HG02623 (cell line): ENCODE data around the gene SSTR3.
A peak's percentile ranks its signal among the peaks of the same experiment; 100 is the strongest.

ENCODE experiments used
- ATAC-seq: cut with Tn5 transposase; IDR thresholded peaks from one replicate; pipeline ENCODE4 v1.9.1; 2021; ENCODE audit warnings: moderate library complexity; ENCODE audit not compliant: unreplicated experiment

SSTR3 gene

DNA sequence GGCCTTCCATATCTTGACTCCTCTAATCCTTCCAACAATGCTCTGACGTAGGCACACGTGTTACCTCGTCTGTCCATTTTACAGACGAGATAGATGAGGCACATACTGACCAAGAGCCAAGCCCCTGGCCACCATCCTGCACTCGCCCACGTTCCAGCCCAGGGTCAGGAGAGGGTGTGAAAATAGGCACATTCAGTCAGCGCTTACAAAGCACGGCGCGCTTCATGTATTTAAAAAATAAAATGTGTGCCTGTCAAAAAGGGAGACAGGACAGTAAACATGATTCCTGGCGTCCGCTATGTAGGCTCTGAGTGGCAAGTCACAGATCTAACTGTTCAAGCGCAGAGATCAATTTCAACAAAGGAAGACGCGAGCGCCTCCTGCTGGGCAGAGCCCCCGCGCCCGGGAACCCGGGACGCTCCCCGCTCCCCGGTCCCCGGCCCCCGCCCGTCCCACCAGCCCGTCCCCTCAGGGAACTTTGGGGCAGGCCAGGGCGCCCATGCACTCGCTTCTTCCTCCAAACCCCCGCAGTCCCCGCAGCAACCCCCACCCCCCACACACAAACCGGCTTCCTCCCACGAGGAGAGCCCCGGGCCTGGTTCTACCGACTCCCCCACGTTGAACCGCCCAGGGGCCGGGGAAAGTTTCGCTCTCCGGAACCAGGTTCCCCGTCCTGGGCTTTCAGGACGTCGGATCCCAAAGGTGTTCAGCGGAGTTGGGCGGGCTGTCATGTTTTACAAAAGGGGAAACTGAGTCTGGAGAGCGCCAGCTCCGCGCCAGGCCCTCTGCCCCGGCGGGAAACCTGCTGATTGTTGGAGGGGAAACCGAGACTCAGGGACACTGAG is 13.8 kb downstream of the SSTR3 start:
- peak; percentile 33 for ATAC-seq

DNA sequence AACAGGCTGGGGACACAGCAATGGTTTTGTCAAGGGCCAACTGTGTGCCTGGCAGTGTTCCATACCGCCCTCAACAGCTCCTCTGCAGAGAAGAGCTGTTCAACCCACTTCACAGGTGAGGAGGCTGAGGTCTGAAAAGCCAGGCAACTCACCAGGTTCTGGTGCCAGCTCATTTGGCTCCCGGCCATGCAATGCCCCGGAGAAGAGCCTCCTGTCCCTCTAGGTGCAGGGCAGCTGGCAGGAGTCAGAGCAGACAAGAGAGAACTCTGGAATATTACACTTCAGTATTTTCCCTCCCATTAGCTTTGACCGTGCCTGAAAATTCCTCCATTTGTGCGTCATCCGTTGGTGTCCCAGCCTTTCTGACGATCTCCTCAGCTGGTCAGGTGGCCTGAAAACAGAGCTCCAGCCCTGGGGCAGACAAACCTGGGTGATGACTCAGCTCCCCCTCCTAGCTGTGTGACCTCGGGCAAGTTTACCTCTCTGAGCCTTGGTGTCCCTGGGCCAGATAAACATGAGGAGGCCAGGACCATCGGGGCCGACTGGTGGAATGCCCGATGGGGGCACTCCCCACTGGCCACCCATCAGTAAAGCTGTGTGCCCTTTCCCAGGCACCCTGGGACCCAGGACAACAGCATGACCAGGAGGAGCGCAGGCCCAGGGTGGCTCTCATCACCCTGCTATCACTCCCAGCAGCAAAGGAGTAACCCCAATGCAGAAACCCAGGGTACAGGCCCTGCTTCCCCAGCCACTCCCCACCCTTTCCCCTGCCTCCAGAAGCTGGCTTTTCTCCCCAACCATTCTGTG is 14.6 kb downstream of the SSTR3 start:
- no peak for ATAC-seq

DNA sequence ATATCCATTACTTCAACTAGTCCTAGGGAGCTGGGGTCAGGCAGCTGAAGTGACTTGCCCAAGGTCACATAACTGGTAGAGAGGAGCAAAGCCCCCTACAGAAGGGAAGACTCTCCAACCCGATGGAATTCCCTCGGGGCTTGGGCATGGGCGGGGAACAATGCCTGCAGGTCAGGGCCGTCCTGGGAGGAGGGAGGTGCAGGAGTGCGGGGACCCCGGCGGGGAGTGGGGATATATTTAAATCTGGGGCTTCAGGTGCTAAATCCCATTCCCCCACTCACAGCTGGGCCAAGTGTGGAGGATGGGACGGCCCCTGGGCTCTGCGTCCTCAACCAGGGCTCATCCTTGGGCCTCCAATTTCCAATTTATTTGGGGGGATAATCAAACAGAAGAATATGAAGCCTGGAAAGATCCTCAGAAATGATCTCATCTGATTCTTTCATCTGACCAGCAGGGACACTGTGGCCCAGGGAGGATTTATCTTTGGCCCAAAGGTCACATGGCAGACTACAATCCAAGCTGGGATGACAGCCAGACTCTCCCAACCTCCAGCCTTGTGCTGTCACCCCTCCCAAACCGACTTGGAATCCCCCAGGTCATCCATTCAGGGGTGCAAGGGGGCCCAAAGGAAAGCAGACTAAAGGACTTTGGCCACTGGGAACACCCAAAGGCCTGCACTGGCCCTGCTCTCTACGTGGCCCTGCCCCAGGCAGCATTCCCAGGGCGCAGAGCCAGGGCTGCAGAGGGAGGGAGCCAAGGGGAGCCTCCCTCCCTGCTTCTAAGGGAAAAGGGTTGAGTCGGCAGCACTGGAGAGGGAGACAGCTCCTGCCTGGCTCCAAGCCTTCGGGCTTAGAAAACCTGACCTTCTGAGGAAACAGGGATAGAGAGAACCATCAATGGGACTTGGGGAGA is 15.5 kb downstream of the SSTR3 start:
- ATAC-seq = no peak

DNA sequence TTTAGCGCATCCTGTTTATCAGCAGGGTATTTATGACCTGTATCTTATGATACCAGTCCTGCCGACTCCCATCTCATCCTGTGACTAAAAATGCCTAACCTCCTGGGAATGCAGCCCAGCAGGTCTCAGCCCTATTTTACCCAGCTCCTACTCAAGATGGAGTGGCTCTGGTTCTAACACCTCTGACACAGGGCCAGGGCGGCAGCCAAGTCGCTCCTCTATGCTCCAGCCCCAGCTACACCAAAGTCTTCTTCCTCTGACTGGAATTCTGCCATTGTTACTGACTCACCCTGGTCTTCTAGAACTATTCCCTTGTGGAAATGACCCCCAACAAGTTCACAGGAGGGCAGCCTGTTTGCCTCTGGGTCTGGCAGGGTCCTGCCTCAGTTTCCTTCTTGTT is 16.4 kb downstream of the SSTR3 start:
- no peak for ATAC-seq

DNA sequence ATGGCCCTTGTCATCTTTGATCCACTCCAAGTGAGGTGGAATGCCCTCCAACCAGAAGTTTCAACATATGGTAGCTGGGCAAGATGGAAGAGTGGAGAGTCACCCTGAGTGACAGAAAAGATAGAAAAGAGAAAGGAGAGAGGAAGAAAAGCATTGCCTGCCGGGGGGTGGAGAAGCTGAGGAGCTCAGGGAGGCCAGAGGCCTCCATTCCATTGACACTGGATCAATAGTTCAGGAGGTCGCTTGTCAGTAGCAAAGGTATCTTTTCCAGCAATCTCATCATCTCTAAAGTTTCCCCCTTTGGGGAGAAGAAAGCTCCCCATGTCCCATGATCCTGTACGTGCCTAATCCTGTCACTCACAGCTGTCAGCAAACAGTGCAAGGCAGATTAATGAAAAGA is 17.5 kb downstream of the SSTR3 start:
- no peak for ATAC-seq

DNA sequence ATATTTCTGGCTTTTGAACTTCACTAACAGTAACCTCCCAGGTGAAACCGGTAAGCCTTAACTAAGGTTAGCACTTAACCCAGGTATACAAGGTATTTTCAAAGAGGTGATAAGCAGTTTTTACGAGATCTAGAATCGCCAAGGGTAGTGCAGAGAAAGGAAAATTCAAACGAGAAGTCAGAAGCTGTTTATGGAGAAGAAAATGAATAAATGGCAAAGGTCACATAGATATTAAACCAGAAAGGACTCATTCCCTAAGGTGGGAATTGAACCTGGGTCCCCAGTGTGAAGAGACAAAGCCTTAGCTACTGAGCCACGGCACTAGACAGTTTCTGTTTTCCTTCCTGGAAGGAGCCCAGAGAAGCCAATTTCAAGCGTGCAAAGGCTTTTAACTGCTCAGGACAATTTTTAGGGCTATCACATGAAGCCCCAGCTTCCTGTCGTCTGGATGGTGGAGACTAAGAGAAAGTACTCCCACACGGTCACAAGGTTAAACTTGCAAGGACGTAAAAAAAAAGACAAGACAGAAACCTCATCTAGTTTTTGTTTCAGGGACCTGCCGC is 18.6 kb downstream of the SSTR3 start:
- no peak for ATAC-seq

DNA sequence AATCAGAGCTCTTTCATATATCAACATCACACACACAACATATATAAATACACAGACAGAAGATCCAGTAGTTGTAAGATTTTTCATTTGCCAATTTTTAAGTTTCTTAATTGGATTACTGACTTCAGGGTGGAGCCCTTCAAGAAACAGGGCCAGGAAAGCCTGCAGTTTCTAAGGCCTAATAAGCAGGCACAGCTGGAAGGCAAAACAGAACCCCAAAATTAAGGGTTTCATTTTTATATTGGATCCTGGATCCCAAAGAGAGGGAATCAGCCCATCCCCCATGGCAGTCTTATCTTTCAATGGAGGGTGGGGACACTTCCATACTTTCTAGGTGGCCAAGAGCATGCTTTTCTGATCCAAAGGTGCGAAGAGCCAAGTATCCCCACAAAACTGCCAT is 19.5 kb downstream of the SSTR3 start:
- ATAC-seq = no peak

DNA sequence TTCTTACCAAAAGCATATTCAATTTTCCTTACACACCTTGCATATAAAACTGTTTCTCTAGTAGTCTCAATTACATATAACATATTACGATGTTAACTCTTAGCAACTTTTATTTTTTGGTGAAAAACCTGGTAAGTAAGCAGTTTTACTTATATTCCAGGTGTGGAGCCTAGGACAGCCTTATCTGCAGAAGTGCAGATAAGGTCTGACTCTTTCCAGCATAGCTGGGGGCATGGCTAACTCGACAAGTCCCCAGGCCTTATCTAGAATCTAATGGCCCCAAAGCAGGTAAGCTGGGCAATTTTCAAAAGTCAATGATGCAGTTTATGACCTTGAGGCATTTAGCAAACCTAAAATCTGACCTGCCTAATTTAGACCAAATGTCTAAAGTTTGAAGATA is 20.1 kb downstream of the SSTR3 start:
- ATAC-seq = no peak

DNA sequence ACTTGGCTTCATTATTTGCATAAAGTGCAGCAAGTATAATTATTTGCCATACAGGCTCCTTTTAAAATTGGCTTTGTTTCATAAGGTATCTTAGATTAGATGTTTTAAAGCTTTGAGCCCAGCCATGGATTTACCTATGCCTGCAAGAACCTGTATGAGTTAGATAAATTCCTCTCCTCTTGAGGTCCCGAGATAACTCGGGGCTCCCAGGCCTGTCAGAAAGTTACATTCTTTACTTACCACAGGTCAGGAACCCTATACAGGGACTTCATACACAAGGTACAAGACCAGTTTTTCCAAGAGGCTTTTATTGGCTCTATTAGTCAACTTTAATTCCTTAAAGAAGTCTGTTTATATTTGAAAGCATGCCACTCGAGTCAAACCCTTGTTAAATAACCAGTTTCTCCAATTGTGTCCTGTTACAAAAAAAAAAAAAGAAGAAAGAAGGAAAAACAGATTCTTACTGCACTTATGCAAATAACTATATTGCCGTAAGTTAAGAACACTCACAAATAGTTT is 22.0 kb downstream of the SSTR3 start:
- no peak for ATAC-seq

DNA sequence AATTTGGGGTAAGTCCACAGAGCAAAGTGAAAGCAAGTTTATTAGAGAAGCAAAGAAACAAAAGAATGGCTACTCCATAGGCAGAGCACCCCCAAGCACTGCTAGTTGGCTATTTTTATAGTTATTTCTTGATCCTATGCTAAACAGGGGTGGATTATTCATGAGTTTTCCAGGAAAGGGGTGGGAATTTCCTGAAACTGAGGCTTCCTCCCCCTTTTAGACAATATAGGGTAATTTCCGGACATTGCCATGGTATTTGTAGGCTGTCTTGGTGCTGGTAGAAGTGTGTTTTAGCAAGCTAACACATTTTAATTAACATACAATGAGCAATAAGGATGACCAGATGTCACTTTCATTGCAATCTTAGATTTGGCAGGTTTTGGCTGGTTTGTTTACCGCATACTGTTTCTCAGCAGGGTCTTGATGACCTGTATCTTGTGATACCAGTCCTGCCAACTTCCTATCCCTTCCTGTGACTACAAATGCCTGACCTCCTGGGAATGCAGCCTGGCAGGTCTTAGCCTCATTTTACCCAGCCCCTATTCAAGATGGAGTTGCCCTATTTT is 23.3 kb downstream of the SSTR3 start:
- no peak for ATAC-seq

DNA sequence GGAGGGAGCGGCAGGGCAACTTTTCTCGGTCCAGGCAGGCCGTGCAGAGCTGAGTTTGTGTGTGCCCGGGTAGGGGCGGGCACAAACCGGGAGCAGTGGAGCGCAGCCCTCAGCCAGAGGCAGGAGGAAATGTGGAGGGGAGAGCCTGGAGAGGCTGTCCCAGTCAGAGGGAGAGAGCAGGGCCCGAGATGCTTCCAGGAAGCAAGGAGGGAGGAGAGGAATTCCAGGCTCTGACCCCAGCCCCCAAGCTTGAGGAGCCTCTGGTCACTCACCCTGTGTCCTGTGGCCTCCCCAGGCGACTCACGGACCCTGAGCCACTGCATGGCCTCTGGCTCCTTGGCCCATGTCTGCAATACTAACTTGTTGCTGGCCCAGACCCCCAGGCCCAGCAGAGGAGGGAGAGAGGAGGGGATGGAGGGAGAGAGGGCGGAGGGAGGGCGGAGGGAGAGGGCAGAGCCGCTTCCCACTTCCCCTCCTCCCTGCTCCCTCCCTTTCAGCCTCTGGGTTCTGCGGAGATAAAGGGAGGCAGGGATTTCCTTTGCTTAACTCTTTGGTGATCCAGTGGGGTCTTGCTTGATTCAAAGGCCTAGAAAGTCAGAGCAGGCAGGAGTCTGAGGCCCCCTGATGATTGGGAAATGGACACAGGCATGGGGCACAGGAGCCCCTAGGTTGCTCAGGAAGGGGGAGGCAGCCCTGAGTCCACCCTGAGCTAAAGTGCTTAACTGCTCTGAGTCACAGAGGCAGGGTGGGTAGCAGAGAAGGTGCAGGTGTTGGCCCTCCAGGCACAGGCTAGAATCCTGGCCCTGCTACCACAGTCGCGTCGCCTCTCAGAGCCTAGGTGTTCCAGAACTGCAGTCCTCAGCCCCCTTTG is 24.2 kb downstream of the SSTR3 start, which contains the start of gene C1QTNF6:
Gene C1QTNF6 (minus strand): TSS at position 357 of the 871 bp plus-strand sequence. CDS start 34 bp downstream, at position 323.
- no peak for ATAC-seq

DNA sequence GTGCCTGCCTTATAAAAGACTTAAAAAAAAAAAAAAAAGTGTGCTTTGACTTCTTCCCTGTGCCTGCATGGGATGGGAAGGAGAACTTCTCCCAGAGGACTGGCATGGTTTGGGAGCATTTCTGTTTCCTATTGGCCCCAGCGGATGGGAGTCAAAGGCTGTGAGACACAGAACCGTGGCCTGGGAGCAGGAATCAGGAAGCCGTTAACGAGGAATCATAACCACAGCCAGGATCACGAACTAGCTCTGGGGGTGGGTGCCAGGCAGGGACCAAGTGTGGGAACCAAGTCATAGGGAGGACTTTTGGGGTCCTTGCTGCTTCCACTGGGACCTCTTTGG is 24.8 kb downstream of the SSTR3 start:
- no peak for ATAC-seq

DNA sequence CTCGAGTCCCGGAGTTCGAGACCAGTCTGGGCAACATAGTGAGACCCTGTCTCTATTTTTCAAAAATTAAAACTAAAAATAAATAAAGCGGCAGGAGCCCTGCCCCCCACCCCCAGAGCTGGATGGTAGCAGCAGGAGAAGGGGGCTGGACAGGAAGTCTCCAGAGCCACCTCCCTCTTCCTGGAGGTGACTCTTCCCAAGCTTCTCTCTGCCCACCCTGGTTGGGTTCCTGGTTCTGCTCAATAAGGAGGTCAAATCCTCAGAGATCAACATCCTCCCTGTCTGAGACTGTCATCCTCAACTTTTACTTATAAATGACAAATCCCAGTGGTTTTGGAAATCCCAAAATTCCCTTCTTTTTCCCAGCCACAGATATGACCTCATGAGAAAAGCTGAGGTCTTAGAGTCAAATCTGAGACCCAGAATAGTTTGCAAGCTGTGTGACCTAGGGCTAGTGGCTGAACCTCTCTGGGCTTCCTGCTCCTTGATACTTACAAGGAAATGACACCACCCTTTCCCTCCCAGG is 25.2 kb downstream of the SSTR3 start:
- ATAC-seq = no peak

DNA sequence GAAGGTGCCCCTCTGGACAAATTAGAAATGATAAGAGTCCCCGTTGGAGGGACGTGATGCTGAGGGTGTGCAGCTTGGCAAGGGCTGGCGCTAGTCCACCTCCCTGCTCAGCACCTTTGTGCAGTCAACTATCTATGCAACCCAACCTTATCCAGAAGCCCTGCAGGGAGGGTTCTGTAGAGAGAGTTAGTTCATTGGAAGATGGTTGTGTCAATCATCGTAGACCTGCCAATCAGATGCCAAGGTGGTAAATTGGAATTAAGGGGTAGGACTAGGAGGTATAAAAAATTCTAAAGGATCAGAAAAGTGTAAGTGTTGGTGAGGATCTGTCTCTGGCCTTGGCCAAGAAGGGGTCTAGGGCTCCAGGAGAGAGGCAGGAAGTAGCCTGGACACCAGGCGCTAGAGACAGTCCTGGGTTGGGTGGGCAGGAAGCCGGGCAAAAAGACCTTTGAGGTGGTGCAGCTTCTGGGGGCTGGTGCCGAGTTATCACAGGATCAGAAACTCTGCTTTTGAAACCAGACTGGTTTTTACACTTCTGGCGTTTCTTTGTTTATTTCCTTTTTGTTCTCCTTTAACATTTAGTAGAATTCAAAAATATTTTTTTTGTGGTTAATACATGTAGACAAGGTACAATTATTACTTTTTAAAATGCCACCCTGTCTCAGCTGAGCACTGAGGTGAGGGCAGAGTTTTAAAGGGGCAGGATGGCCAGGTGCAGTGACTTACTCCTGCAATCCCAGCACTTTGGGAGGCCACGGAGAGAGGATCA is 25.9 kb downstream of the SSTR3 start:
- no peak for ATAC-seq

DNA sequence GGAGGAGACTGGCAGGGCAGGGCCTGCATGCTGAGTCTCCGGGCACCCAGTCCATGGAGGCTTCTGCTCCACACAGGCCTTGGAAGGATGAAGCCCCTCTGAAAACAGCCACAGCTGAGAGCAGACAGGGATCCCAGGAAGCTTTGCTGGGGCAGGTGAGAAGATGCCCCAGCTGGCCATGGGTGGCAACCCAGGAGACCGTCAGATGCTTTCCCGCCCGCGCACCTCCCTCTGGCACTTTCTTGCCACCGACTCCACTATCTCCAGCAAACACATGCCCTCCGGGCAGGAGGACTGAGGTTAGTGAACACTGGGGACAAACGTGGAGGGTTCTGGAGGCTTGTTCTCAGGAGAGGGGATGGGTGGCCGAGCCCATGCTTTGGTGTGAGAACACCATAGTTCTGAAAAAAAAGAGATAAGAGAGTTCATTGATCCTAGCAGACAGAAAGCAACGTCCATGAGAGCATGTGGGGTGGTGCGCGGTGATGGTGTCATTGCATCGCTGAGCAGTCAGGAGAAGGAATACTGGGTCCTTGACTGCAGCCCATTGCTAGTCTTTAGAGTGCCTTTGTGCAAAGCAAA is 26.5 kb downstream of the SSTR3 start:
- ATAC-seq = no peak

DNA sequence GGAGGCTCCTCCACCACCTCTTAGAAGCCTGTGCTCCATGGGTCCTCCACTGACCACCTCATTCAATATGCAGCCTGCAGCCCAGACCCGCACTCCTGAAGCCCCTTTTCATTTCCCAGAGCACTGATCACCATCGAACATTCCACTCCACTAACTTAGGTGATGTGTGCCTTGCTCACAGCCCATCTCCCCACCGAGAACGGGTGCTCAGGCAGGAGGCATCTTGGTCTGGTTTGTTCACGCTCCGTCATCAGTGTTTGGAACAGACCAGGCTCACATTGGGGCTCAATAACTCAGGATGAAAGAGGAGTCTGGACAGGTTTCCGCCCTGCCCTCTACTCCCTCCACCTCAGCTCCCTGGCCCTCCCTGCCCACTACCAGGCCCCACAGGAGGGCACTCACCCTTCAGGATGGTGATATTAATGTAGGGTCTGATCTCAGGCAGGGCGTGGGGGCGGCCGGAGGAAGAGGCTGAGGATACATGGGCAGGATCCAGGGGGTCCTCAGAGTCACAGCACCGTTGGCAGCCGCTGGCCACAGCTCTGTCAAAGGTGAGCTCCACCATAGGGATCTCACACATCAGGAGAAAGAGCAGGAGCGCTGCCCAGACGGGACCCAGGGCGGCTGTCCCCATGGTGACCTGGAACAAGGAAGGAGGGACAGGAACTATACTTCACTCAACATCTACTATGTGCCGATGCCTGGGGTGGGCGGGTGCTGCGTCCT is 27.3 kb downstream of the SSTR3 start:
- ATAC-seq = no peak

DNA sequence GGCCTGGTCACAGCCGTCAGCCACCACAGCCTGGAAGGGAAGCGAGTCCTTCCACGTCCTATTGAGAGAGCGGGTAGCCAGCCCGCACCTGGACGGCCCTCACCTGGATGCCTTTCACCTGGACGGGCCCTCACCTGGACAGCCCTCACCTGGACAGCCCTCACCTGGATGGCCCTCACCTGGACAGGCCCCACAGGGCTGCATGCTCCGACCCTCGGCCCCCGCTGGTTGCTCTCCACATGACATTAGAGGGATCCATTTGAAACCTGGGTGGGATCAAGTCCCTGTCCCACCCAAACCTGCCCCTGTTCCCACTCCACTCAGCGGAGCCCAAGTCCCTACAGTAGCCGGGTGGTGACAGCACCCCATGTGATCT is 27.9 kb downstream of the SSTR3 start:
- no peak for ATAC-seq
